ENCODE measurements around the gene ADARB2.

GRCh38 chr10:1641402-1641801 lies 95.9 kb downstream of the ADARB2 start:
- TF ChIP-seq POLR2A (IDR thresholded peaks at IDR 0.05; ENCODE audit: low read depth, low read length) (no peak), TAF1 (IDR thresholded peaks at IDR 0.05; ENCODE audit: low read depth, low read length) (no peak), POLR2AphosphoS5 (IDR thresholded peaks at IDR 0.05; ENCODE audit: low read depth, low read length) (no peak), SPI1 (IDR thresholded peaks at IDR 0.05; ENCODE audit: low read depth, low read length) (no peak), POU2F2 (IDR thresholded peaks at IDR 0.05; ENCODE audit: low read depth, low read length) (no peak), PAX5 (IDR thresholded peaks at IDR 0.05; ENCODE audit: insufficient read depth, low read length, severe bottlenecking) (no peak)
